Measurements from ENCODE around the gene CDH10.

DNA sequence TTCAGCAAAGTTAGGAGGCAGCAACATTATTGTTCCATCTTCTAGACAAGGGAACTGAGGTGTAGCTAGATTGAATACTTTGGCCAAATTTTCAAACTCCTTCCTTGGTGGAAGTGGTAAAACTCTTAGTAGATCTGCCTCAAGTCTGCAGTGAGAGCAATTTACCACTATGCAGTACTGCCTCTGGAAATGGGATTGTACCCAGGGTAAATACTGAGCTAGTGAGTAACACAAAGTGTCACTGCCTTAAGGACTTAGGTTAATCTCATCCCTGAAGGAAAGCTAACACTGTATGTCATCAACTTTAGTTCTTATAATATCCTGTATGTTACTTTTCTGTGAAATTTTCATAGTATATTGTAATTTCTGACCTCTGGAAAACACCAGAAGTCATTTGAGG lies 13.9 kb downstream of the CDH10 start:
- TF ChIP-seq EP300 (IDR thresholded peaks at IDR 0.05): no peak
- TF ChIP-seq, protein P1, sequence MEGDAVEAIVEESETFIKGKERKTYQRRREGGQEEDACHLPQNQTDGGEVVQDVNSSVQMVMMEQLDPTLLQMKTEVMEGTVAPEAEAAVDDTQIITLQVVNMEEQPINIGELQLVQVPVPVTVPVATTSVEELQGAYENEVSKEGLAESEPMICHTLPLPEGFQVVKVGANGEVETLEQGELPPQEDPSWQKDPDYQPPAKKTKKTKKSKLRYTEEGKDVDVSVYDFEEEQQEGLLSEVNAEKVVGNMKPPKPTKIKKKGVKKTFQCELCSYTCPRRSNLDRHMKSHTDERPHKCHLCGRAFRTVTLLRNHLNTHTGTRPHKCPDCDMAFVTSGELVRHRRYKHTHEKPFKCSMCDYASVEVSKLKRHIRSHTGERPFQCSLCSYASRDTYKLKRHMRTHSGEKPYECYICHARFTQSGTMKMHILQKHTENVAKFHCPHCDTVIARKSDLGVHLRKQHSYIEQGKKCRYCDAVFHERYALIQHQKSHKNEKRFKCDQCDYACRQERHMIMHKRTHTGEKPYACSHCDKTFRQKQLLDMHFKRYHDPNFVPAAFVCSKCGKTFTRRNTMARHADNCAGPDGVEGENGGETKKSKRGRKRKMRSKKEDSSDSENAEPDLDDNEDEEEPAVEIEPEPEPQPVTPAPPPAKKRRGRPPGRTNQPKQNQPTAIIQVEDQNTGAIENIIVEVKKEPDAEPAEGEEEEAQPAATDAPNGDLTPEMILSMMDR (IDR thresholded peaks at IDR 0.05): no peak
